Measurements from ENCODE around the gene VSIG10L. TPM values are rescaled to one million over a fixed set of nuclear protein-coding genes. Genes with fewer than 3 reads are reported as not detected.

VSIG10L gene
- total RNA-seq, 1 experiment from 2014 or later, result 11.6 TPM

DNA sequence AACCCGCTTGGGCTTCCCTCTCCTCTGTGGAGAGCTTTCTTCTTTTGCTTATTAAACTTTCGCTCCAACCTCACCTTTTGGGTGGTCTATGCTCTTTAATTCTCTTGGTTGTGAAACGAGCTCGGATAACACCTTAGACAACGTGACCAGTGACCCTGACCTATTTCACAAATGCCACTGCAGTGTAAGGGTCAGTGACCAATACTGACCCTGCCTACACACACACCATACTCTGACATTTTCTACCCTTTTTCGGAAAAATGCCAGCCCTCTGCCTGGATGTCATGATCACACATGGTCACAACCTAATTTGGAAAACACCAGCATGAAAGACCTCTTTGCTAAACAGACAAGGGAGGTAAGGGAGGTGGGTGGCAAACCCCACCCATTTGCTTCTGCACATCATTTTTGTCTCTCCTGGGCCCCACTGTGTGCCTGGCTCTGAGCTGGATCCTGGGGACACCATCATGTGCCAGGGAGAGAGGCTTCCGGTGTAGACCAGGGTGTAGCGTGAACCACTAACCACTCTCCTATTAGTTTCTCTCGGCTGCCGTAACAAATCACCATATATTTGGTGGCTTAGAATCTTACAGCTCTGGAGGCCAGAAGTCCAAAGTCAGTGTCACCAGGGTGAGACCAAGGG, 14.3 kb upstream of the VSIG10L start:
- peaks cover 15% of the 10 kb centered on the region for H3K4me1 Mint-ChIP-seq
- POLR2A ChIA-PET, result no interaction called here
- ATAC-seq (no peak), DNase-seq (ENCODE audit: low spot score) (no peak)
- no peaks in the 10 kb centered on the region for H3K27me3 Mint-ChIP-seq (ENCODE audit: low read depth)
- CTCF ChIA-PET, result interaction anchor here (1.0 to 1.7 kb wide), 3 partner anchors 17 to 51 kb away, joined by 3 read pairs; no protein-coding TSS in a partner anchor
- no peak overlapping the region for H3K4me3 Mint-ChIP-seq
- no peaks in the 10 kb centered on the region for H3K36me3 Mint-ChIP-seq
- TF ChIP-seq ZNF512 (CRISPR knock-in tag; IDR thresholded peaks at IDR 0.05; ENCODE audit: borderline replicate concordance), result no peak
- TF ChIP-seq MAX (CRISPR knock-in tag; IDR thresholded peaks at IDR 0.05), result no peak
- no peak for TF ChIP-seq ZNF416 (CRISPR knock-in tag; IDR thresholded peaks at IDR 0.05)
- TF ChIP-seq FOXP1 (CRISPR knock-in tag; IDR thresholded peaks at IDR 0.05; ENCODE audit: borderline replicate concordance), result no peak
- TF ChIP-seq FOXK1 (CRISPR knock-in tag; IDR thresholded peaks at IDR 0.05), result no peak
- no peak for TF ChIP-seq TEAD4 (CRISPR knock-in tag; IDR thresholded peaks at IDR 0.05)
- no peak for TF ChIP-seq ELF4 (CRISPR knock-in tag; IDR thresholded peaks at IDR 0.05; ENCODE audit: low read depth)
- TF ChIP-seq CTCF (IDR thresholded peaks at IDR 0.05), result no peak
- TF ChIP-seq HMGA2 (CRISPR knock-in tag; IDR thresholded peaks at IDR 0.05), result no peak
- TF ChIP-seq, protein P1, sequence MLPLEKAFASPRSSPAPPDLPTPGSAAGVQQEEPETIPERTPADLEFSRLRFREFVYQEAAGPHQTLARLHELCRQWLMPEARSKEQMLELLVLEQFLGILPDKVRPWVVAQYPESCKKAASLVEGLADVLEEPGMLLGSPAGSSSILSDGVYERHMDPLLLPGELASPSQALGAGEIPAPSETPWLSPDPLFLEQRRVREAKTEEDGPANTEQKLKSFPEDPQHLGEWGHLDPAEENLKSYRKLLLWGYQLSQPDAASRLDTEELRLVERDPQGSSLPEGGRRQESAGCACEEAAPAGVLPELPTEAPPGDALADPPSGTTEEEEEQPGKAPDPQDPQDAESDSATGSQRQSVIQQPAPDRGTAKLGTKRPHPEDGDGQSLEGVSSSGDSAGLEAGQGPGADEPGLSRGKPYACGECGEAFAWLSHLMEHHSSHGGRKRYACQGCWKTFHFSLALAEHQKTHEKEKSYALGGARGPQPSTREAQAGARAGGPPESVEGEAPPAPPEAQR (CRISPR knock-in tag; IDR thresholded peaks at IDR 0.05), result no peak
- H3K9me3 Mint-ChIP-seq, result no peaks in the 10 kb centered on the region
- no peak overlapping the region; the same call in 1 of the 2 replicates for H3K27ac Mint-ChIP-seq

GRCh38 chr19:51354742-51355148, 12.8 kb upstream of the VSIG10L start:
- POLR2A ChIA-PET, result interaction anchor here (1.9 kb wide), 1 partner anchor 13 kb away, joined by 6 read pairs; no protein-coding TSS in a partner anchor
- H3K4me3 Mint-ChIP-seq, result no peak overlapping the region
- no peaks in the 10 kb centered on the region for H3K27me3 Mint-ChIP-seq (ENCODE audit: low read depth)
- ATAC-seq (peak; percentile 93), DNase-seq (ENCODE audit: low spot score) (peak; percentile 60)
- CTCF ChIA-PET, result interaction anchor here (0.8 to 1.7 kb wide), 6 partner anchors 15 to 67 kb away, joined by 3 to 10 read pairs (median 4); partner anchors contain the start of gene C19orf84
- H3K4me1 Mint-ChIP-seq, result peaks cover 15% of the 10 kb centered on the region
- peak overlapping the region; percentile 34 for H3K27ac Mint-ChIP-seq
- peaks cover 5% of the 10 kb centered on the region; the same call in 1 of the 2 replicates for H3K36me3 Mint-ChIP-seq
- H3K9me3 Mint-ChIP-seq, result no peaks in the 10 kb centered on the region
- TF ChIP-seq ZMAT4 (CRISPR knock-in tag; IDR thresholded peaks at IDR 0.05) (no peak), MYBL2 (CRISPR knock-in tag; IDR thresholded peaks at IDR 0.05) (no peak), AFF4 (CRISPR knock-in tag; IDR thresholded peaks at IDR 0.05; ENCODE audit: borderline replicate concordance) (no peak), ZNF416 (CRISPR knock-in tag; IDR thresholded peaks at IDR 0.05) (no peak), ATF1 (CRISPR knock-in tag; IDR thresholded peaks at IDR 0.05) (no peak), TEAD4 (CRISPR knock-in tag; IDR thresholded peaks at IDR 0.05) (no peak), SMAD3 (CRISPR knock-in tag; IDR thresholded peaks at IDR 0.05; ENCODE audit: borderline replicate concordance) (no peak), TCF7 (CRISPR knock-in tag; IDR thresholded peaks at IDR 0.05; ENCODE audit: low read depth) (no peak), GRHL2 (CRISPR knock-in tag; IDR thresholded peaks at IDR 0.05; ENCODE audit: insufficient replicate concordance, severe bottlenecking) (no peak), ZNF317 (CRISPR knock-in tag; IDR thresholded peaks at IDR 0.05; ENCODE audit: borderline replicate concordance, low read depth) (no peak), PRRX2 (CRISPR knock-in tag; IDR thresholded peaks at IDR 0.05) (no peak), JAZF1 (CRISPR knock-in tag; IDR thresholded peaks at IDR 0.05) (no peak), TEAD1 (CRISPR knock-in tag; IDR thresholded peaks at IDR 0.05) (no peak), E2F1 (CRISPR knock-in tag; IDR thresholded peaks at IDR 0.05) (no peak)

Measured in WTC11 (cell line).